Stomach (tissue), 4 donors: Measurements from ENCODE around the gene AFDN.

Experiments used
- CTCF ChIP-seq, 7 experiments: fragments of 450-650 bp in 4 of 7; fragments of 200-600 bp in 3 of 7; sonication (generic) in 3 of 7; IDR thresholded peaks; one replicate each; pipeline ENCODE4 v1.5.1; 2016 to 2019; ENCODE audit warnings: antibody characterized with exemption in 7 of 7, control low read depth in 2 of 7, mild to moderate bottlenecking in 1 of 7
- POLR2AphosphoS5 ChIP-seq, 3 donors: sonication (generic); formaldehyde crosslinking; IDR thresholded peaks; one replicate each; pipeline ENCODE4 v1.6.1; 2016; ENCODE audit warnings: antibody characterized with exemption in 3 of 3

GRCh38 chr6:168021581-168021980 is 194.9 kb downstream of the AFDN start:
- TF ChIP-seq CTCF (IDR thresholded peaks at IDR 0.05) (no peak), POLR2AphosphoS5 (IDR thresholded peaks at IDR 0.05) (no peak)
